Measurements from ENCODE around the gene RCE1.
"Not testable (repeated sequence)": the region's sequence is repeated elsewhere in the genome, so short reads cannot be mapped to it uniquely, and the experiment has no call there.

RCE1 gene, protein sequence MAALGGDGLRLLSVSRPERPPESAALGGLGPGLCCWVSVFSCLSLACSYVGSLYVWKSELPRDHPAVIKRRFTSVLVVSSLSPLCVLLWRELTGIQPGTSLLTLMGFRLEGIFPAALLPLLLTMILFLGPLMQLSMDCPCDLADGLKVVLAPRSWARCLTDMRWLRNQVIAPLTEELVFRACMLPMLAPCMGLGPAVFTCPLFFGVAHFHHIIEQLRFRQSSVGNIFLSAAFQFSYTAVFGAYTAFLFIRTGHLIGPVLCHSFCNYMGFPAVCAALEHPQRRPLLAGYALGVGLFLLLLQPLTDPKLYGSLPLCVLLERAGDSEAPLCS
- total RNA-seq, result 28.8 to 40.8 (median 30.0) reads per million in 3 donors

GRCh38 chr11:66842896-66843775 lies at the start of gene RCE1:
RCE1 (plus strand) TSS chr11:66843441; CDS start chr11:66843456, 15 bp downstream.
- no peaks in the 10 kb centered on the region for H3K9me3 ChIP-seq (ENCODE audit: control insufficient read depth, low read length)
- H3K4me3 ChIP-seq (ENCODE audit: insufficient read depth, low read depth, low read length, poor library complexity, severe bottlenecking), result peak within 1 kb of the TSS; percentile 97
- peaks cover 24% of the 10 kb centered on the region for H3K36me3 ChIP-seq (ENCODE audit: control insufficient read depth, insufficient read depth, low read length)
- H3K27ac ChIP-seq (ENCODE audit: insufficient read depth, low read length, poor library complexity, severe bottlenecking), result peak within 1 kb of the TSS; percentile 98
- no peaks in the 10 kb centered on the region for H3K27me3 ChIP-seq (replicated peaks; ENCODE audit: control insufficient read depth, insufficient read depth, low read length, poor library complexity, severe bottlenecking)
- H3K4me1 ChIP-seq (ENCODE audit: control insufficient read depth, insufficient read depth, low read length, poor library complexity, severe bottlenecking), result peaks cover 31% of the 10 kb centered on the region
- DNase-seq, result peak; percentile 84 to 86 (median 85)

DNA sequence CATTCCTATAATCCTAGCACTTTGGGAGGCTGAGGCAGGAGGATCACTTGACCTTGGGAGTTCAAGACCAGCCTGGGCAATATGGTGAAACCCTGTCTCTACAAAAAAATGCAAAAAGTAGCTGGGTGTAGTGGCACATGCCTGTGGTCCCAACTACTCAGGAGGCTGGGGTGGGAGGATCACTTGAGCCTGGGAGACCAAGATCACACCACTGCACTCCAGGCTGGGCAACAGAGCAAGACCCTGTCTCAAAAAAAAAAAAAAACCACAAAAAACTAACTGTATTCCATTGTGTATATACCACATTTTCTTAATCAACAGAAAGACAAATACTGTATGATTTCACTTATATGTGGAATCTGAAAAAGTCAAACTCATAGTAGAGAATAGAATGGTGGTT lies 43.4 kb upstream of the RCE1 start:
- H3K4me3 ChIP-seq (ENCODE audit: insufficient read depth, low read depth, low read length, poor library complexity, severe bottlenecking); H3K27ac ChIP-seq (ENCODE audit: insufficient read depth, low read length, poor library complexity, severe bottlenecking); H3K4me1 ChIP-seq (ENCODE audit: control insufficient read depth, insufficient read depth, low read length, poor library complexity, severe bottlenecking); H3K9me3 ChIP-seq (ENCODE audit: control insufficient read depth, low read length); H3K36me3 ChIP-seq (ENCODE audit: control insufficient read depth, insufficient read depth, low read length); H3K27me3 ChIP-seq (replicated peaks; ENCODE audit: control insufficient read depth, insufficient read depth, low read length, poor library complexity, severe bottlenecking); DNase-seq: not testable (repeated sequence)

DNA sequence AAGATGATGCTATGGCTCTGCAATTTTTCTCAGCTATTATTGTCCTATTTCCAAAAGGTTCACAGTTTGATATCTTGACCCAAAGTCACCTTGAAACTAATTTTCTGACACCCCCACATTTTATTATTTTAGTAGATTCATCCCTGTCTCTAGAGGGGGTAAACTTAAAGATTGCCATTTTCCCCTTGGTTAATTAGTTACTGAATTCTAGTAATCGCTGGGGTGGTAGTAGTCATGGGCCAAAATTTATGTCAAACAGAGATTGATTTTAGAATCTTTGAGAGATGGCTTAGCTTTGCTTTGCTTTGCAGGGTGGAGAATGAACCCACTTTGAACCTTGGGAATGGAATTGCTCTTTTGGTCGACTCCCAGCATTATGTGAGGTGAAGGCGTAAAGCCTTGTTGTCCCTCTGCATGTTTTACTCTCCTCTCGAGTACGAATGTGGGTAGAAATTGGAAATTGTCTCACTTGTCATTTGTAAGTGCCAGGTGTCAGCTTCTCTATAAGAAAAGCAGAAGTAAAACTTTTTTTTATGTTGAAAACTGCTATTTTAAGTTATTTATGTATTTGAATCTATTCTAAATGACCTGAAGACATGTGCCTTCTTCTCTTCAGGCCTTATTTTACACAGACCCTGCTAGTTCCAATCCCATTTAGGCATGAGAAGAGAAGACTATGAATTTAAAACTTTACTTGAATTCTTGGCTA lies 42.4 kb upstream of the RCE1 start:
- Histone ChIP-seq H3K36me3 (ENCODE audit: control insufficient read depth, insufficient read depth, low read length) (no peaks in the 10 kb centered on the region), H3K27ac (ENCODE audit: insufficient read depth, low read length, poor library complexity, severe bottlenecking) (no peak overlapping the region), H3K27me3 (replicated peaks; ENCODE audit: control insufficient read depth, insufficient read depth, low read length, poor library complexity, severe bottlenecking) (no peaks in the 10 kb centered on the region), H3K4me1 (ENCODE audit: control insufficient read depth, insufficient read depth, low read length, poor library complexity, severe bottlenecking) (no peaks in the 10 kb centered on the region), H3K4me3 (ENCODE audit: insufficient read depth, low read depth, low read length, poor library complexity, severe bottlenecking) (no peak overlapping the region), H3K9me3 (ENCODE audit: control insufficient read depth, low read length) (no peaks in the 10 kb centered on the region)
- no peak for DNase-seq

GRCh38 chr11:66809592-66809991 lies 33.6 kb upstream of the RCE1 start:
- no peak overlapping the region for H3K27ac ChIP-seq (ENCODE audit: insufficient read depth, low read length, poor library complexity, severe bottlenecking)
- no peaks in the 10 kb centered on the region for H3K27me3 ChIP-seq (replicated peaks; ENCODE audit: control insufficient read depth, insufficient read depth, low read length, poor library complexity, severe bottlenecking)
- H3K36me3 ChIP-seq (ENCODE audit: control insufficient read depth, insufficient read depth, low read length), result no peaks in the 10 kb centered on the region
- H3K9me3 ChIP-seq (ENCODE audit: control insufficient read depth, low read length), result no peaks in the 10 kb centered on the region
- DNase-seq, result no peak
- no peaks in the 10 kb centered on the region for H3K4me1 ChIP-seq (ENCODE audit: control insufficient read depth, insufficient read depth, low read length, poor library complexity, severe bottlenecking)
- no peak overlapping the region for H3K4me3 ChIP-seq (ENCODE audit: insufficient read depth, low read depth, low read length, poor library complexity, severe bottlenecking)

DNA sequence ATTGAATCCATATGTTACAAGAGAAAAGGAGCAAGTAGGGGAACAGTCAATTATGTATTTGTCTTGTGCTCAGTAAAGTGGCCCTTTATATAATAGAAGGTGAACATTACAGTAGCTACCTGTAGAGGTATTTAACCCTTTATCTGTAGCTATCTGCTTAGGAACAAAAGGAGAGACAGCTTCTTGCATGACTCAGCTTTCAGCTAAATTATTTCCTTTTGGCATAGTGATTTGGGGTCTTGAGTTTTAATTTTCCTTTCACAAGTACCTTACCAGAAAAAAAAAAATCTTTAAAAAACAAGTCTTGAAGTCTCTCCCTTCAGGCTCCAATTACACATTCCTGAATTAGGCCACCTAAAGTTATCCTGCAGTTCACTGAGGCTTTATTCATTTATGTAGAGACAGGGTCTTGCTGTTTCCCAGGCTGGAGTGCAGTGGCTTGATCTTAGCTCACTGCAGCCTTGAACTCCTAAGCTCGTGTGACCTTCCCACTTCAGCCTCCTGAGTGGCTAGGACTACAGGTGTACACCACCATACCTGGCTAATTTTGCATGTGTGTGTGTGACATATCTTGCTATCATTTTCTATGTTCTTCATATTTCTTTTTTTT lies 32.6 kb upstream of the RCE1 start:
- H3K36me3 ChIP-seq (ENCODE audit: control insufficient read depth, insufficient read depth, low read length), result no peaks in the 10 kb centered on the region
- no peak for DNase-seq
- no peaks in the 10 kb centered on the region for H3K9me3 ChIP-seq (ENCODE audit: control insufficient read depth, low read length)
- no peak overlapping the region for H3K4me3 ChIP-seq (ENCODE audit: insufficient read depth, low read depth, low read length, poor library complexity, severe bottlenecking)
- H3K4me1 ChIP-seq (ENCODE audit: control insufficient read depth, insufficient read depth, low read length, poor library complexity, severe bottlenecking), result no peaks in the 10 kb centered on the region
- H3K27me3 ChIP-seq (replicated peaks; ENCODE audit: control insufficient read depth, insufficient read depth, low read length, poor library complexity, severe bottlenecking), result no peaks in the 10 kb centered on the region
- H3K27ac ChIP-seq (ENCODE audit: insufficient read depth, low read length, poor library complexity, severe bottlenecking), result no peak overlapping the region

GRCh38 chr11:66814678-66815077 lies 28.6 kb upstream of the RCE1 start:
- H3K4me3 ChIP-seq (ENCODE audit: insufficient read depth, low read depth, low read length, poor library complexity, severe bottlenecking), result no peak overlapping the region
- no peaks in the 10 kb centered on the region for H3K4me1 ChIP-seq (ENCODE audit: control insufficient read depth, insufficient read depth, low read length, poor library complexity, severe bottlenecking)
- no peaks in the 10 kb centered on the region for H3K36me3 ChIP-seq (ENCODE audit: control insufficient read depth, insufficient read depth, low read length)
- H3K27ac ChIP-seq (ENCODE audit: insufficient read depth, low read length, poor library complexity, severe bottlenecking), result no peak overlapping the region
- no peak for DNase-seq
- no peaks in the 10 kb centered on the region for H3K9me3 ChIP-seq (ENCODE audit: control insufficient read depth, low read length)
- H3K27me3 ChIP-seq (replicated peaks; ENCODE audit: control insufficient read depth, insufficient read depth, low read length, poor library complexity, severe bottlenecking), result no peaks in the 10 kb centered on the region

- Histone ChIP-seq H3K27me3 (replicated peaks; ENCODE audit: control insufficient read depth, insufficient read depth, low read length, poor library complexity, severe bottlenecking) (no peaks in the 10 kb centered on the region), H3K9me3 (ENCODE audit: control insufficient read depth, low read length) (no peaks in the 10 kb centered on the region), H3K36me3 (ENCODE audit: control insufficient read depth, insufficient read depth, low read length) (no peaks in the 10 kb centered on the region), H3K4me1 (ENCODE audit: control insufficient read depth, insufficient read depth, low read length, poor library complexity, severe bottlenecking) (no peaks in the 10 kb centered on the region), H3K4me3 (ENCODE audit: insufficient read depth, low read depth, low read length, poor library complexity, severe bottlenecking) (no peak overlapping the region), H3K27ac (ENCODE audit: insufficient read depth, low read length, poor library complexity, severe bottlenecking) (no peak overlapping the region)
- DNase-seq, result no peak
These were observed 27.6 kb upstream of the RCE1 start for GRCh38 chr11:66815646-66816045.

- Histone ChIP-seq H3K36me3 (ENCODE audit: control insufficient read depth, insufficient read depth, low read length) (no peaks in the 10 kb centered on the region), H3K9me3 (ENCODE audit: control insufficient read depth, low read length) (no peaks in the 10 kb centered on the region), H3K4me1 (ENCODE audit: control insufficient read depth, insufficient read depth, low read length, poor library complexity, severe bottlenecking) (no peaks in the 10 kb centered on the region), H3K4me3 (ENCODE audit: insufficient read depth, low read depth, low read length, poor library complexity, severe bottlenecking) (no peak overlapping the region), H3K27me3 (replicated peaks; ENCODE audit: control insufficient read depth, insufficient read depth, low read length, poor library complexity, severe bottlenecking) (no peaks in the 10 kb centered on the region), H3K27ac (ENCODE audit: insufficient read depth, low read length, poor library complexity, severe bottlenecking) (no peak overlapping the region)
- DNase-seq, result no peak
These were observed 24.8 kb upstream of the RCE1 start for GRCh38 chr11:66818231-66818955.

DNA sequence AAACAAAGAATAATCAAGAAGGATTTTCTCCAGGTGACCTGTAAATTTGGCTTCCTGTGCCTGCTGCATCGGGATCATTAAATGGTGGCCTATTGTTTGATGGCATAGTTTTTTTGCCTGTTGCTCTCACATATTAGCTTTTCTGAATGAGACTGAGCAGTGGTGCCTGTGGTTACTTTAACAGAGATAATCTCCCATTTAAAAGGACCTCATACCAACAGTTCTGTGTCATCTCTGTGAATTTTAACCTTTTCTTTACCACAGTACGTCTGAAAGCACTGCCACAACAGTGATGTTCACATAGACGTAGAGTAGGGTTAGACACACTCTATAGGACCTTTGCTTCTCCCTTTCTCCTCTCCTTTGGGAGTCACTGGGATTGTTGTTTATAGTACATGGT lies 22.9 kb upstream of the RCE1 start:
- Histone ChIP-seq H3K4me1 (ENCODE audit: control insufficient read depth, insufficient read depth, low read length, poor library complexity, severe bottlenecking) (no peaks in the 10 kb centered on the region), H3K27ac (ENCODE audit: insufficient read depth, low read length, poor library complexity, severe bottlenecking) (no peak overlapping the region), H3K9me3 (ENCODE audit: control insufficient read depth, low read length) (no peaks in the 10 kb centered on the region), H3K36me3 (ENCODE audit: control insufficient read depth, insufficient read depth, low read length) (no peaks in the 10 kb centered on the region), H3K4me3 (ENCODE audit: insufficient read depth, low read depth, low read length, poor library complexity, severe bottlenecking) (no peak overlapping the region), H3K27me3 (replicated peaks; ENCODE audit: control insufficient read depth, insufficient read depth, low read length, poor library complexity, severe bottlenecking) (no peaks in the 10 kb centered on the region)
- no peak for DNase-seq
